Stimulated activated CD8-positive, alpha-beta memory T cell treated with anti-CD3 and anti-CD28 coated beads, Interleukin-15, amount 100 ng/mL, for 24 hours (primary cell): ENCODE data around the gene TBC1D13.
"Not testable (repeated sequence)": the region's sequence is repeated elsewhere in the genome, so short reads cannot be mapped to it uniquely, and the experiment has no call there.

Source experiments
- DNase-seq: peaks from one replicate; pipeline ENCODE4 v3.0.0-alpha.2; 2020; ENCODE audit warnings: low read depth

TBC1D13 gene, protein sequence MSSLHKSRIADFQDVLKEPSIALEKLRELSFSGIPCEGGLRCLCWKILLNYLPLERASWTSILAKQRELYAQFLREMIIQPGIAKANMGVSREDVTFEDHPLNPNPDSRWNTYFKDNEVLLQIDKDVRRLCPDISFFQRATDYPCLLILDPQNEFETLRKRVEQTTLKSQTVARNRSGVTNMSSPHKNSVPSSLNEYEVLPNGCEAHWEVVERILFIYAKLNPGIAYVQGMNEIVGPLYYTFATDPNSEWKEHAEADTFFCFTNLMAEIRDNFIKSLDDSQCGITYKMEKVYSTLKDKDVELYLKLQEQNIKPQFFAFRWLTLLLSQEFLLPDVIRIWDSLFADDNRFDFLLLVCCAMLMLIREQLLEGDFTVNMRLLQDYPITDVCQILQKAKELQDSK

DNA sequence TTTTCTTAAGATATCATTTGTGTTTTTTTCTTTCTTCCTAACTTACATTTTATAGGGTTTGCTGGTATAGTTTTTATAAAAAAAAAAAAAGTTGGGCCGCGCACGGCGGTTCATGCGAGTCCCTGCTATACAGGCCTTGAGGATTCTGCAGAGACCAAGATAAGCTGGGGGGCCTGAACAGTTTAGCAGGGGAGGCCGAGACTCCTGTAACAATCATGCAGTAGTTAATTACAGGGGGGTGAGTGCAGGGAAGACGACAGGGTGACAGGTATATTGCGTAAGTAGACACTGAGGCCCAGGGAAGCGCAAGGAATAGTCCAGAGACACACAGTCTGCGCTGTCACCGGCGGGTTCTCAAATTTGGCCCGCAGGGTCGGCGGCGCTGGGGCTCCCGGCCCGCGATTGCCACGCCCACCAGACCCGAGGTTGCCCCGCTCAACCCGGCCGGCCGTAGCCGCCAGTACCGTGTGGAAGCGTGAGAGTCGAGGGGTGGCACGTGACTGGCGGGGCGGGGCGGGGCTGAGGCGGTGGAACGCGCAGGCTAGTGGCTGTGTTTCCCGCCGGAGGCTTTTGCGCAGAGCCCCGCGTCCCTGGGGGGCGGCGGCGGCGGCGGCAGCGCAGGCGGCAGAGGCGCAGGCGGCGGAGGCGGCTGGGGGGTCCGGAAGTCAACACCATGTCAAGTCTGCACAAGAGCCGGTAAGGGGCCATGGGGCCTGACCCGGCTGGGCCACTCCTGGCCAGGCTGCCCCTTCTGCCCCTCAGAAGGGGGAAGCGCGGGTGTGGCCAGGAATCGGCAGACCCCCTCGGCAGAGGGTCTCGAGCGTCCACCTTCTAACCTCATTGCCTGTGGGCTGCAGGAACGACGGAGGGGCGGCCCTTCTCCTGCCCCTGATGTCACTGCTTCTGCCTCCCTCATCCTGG lies at the start of gene TBC1D13:
Gene TBC1D13 (plus strand): TSS at position 573 of the 921 bp plus-strand sequence. CDS start 101 bp downstream, at position 674.
- DNase-seq, result peak; percentile 82

DNA sequence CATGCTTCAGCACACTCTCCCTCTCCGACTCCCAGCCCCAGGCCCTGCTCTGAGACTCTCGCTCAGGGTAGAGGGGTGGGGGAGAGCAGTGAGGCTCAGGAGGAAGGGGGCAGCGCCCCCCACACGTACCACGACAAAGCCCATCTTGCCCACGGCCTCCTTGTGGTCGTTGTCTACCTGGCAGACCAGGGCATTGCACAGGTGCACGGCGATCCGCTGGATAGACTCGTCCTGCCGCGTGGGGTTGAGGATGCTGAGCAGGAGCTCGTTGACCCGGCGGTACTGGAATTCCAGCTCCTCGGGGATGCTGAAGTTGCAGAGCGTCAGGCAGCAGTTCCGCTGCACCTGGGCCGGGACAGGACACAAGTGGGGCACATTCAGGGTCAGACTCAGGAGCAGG lies 44.7 kb upstream of the TBC1D13 start:
- no peak for DNase-seq

DNA sequence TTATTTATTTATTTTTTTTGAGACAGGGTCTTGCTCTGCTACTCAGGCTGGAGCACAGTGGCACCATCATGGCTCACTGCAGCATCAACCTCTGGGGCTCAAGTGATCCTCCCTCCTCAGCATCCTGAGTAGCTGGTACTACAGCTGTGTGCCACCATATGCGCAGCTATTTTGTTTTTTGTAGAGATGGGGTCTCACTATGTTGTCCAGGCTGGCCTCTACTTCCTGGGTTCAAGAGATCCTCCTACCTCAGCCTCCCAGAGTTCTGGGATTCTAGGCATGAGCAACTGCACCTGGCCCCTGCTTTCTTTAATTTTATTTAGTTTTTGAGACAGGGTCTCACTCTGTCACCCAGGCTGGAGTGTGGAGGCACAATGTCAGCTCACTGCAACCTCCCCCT lies 43.6 kb upstream of the TBC1D13 start:
- no peak for DNase-seq

DNA sequence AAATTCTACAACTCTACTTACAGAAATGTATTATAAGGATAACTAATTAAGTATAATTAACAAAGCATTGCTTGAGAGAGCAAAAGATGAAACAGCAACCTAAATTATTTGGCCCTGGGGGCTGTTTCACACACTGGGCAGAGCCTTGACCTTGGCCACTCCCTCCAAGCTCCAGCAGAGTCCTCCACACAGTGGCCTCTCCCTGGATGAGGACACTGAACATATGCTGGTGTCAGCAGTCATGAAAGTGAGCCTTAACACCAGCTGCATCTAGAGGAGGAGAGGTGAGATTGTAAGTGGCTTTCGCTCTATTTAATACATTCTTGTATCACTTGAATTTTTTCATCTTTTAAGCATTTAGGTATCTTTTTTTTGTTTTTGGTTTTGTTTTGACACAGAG lies 39.8 kb upstream of the TBC1D13 start:
- DNase-seq, result no peak

DNA sequence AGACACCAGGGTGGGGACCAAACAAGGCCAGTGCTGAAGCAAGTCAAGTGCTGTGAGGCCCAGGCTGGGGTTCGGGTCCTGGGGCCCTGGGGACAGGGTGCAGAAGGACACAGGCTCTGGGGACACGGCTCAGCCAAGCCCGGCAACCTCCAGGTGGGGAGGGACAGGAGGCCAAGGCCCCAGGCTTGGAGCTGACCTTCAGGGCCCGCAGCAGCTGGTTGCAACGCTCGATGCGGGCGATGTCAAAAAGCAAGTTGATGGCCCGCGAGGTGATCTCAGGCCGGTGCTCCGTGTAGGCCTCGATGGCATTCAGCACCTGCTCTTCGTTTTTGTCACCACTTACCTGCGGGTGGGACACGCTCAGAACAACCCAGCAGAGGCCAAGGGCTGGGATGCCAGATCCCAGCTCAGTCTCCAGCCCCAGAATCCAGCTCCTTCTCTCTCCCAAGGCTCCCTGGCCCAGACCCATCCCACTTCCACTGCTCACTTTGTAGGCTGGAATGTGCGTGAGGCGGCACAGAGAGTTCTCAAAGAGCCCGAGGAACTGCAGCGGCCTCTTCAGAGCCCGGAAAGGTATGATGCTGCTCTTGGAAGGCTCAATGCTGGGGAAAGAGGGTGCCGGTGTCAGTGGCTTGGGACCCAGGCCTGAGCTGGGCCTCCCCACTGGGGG lies 36.0 kb upstream of the TBC1D13 start:
- DNase-seq, result no peak

DNA sequence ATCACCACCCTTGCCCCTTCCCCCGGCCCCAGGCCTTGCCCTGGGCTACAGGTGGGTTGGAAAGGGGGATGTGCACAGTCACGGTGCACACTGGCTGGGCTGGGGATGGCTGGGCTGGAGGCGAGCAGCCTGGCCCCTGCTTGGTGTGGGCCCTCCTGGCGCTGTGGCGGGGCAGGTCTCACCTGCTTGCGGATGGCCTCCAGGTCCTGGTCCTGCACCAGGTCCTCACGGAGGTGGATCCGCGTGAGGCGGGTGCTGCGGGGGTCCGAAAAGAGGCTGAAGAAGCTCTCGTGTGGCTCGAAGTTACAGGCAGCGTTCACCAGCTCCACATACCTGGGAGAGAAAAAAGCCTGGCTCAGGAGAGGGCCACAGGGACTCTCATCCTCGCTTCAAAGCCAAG lies 33.4 kb upstream of the TBC1D13 start:
- DNase-seq, result no peak

DNA sequence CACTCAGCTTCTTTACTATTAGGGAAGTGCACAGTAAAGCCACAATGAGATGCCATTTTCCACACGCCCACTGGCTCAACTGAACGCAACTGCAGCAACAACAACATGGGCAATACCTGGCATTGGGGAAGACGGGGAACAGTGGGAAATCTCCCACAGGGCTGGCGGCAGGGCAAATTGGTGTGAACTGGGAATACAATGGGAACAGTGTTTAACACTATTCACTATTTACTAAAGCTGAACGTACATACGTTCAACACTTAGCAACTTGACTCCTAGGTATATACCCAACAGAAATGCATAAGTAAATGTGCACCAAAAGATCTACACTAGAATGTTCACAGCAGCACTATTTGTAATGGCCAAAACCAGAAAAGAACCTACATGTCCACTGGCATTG lies 29.5 kb upstream of the TBC1D13 start:
- no peak for DNase-seq

DNA sequence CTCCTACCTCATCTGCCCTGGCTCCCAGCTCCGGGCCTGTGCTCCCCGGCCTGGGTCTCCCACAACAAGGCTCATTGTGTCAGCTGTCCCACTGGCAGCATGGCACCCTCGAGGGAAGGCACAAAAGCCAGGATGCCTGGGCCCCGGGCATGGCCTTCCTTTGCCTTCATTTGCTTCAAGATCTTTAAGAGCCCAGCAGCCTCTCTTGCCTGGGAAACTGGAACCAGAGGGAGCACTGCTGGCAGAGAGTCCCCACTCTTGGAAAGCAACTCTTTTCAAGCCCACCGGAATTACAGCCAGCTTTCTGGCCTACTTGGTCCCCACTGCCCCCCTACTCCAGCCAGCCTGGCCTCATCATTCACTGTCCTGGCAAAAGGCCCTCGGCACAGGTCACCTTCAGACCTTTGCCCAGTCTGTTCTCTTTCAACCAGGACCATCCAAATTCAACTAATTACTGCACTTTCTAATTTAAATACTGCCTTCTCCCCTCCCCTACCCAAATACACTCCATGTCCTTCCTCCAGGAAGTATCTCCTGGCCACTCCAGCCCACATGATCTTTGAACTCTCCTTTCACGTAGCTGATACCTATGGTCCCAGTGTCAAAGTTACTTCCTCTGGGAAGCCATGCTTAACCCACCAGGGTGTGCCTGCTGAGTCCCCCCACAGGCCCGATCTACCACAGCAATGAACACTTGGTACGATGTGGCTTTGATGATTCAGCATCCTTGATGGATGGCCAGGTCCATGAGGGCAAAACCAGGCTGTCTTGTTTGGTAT lies 24.2 kb upstream of the TBC1D13 start:
- no peak for DNase-seq

DNA sequence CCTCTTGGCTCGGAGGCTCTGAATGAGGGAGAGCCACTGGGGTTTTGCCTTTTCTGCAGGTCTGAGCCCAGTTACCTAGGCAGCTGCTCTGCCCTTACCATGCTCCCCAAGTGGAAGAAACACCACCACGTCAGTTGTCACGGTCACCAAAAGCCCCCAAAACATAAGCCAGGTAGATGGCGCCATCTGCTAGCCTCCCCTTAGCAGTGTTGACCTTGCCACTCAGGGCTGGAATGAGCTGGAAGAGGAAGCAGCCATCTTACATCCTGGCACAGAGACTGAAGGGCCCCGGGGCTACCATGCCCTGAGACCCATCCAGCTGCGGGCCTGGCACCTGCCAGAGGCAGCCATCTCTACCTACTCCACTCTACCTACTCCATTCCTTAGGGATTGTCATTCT lies 22.7 kb upstream of the TBC1D13 start:
- no peak for DNase-seq

DNA sequence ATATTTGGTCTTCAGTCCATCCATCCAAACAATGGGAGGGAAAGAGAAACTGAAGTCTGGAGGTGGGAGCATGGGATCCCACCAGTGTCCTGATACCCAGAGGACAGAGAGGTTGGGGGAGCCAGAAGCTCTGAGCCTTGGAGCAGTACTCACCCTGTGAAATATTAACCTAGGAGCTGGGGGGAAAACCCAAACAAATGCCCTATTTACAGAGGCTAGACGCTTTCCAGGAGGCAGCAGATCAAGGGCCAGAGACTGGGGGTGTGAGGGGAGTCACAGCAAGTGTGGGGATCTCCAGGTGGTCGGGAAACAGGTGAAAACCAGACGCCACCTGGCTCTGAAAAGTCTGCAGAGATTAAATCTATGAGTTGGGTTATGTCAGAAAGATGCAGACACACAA lies 21.6 kb upstream of the TBC1D13 start:
- no peak for DNase-seq

DNA sequence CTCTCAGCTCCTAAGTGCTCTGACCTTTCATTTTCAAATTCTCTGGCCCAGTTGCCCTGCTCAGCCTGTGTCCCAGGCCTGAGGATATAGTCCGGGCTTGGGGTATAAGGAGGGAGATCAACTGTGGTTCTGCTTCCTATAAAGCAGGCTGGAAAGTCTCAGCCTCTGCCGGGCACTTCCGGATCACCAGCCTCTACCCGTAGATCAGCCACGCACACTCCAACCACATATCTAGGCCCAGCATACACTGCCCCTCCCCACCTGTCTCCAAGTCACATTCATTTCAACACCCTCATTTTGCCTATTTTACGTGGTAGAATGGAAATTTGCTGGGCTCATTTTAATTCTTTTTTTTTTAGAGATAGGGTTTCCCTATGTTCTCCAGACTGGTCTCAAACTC lies 18.4 kb upstream of the TBC1D13 start:
- DNase-seq, result no peak

DNA sequence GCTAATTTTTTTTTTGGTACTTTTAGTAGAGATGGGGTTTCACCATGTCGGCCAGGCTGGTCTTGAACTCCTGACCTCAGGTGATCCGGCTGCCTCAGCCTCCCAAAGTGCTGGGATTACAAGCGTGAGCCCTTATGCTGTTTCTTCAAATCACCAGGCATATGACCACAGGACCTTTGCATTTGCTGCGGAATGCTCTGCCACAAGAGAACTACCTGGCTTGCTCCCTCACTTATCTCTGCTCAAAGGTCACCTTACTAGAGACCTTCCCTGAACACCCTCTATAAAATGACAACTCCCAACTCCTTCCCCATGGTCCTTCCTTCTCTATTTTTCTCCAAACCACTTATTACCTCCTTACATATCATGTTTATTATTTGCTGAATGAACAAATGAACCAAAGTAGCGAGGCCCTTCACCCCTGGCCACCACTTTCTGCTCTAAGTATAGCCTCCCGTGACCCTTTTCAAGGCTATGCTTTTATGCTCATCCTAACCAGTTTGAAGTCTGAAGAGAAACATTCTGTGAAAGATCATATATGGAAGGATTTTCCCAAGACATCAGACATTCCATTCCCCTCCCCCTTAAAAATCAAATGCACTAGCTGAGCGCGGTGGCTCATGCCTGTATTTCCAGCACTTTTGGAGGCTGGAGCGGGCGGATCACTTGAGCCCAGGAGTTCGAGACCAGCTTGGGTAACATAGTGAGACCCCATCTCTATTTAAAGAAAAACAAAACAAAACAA lies 16.6 kb upstream of the TBC1D13 start:
- no peak for DNase-seq

DNA sequence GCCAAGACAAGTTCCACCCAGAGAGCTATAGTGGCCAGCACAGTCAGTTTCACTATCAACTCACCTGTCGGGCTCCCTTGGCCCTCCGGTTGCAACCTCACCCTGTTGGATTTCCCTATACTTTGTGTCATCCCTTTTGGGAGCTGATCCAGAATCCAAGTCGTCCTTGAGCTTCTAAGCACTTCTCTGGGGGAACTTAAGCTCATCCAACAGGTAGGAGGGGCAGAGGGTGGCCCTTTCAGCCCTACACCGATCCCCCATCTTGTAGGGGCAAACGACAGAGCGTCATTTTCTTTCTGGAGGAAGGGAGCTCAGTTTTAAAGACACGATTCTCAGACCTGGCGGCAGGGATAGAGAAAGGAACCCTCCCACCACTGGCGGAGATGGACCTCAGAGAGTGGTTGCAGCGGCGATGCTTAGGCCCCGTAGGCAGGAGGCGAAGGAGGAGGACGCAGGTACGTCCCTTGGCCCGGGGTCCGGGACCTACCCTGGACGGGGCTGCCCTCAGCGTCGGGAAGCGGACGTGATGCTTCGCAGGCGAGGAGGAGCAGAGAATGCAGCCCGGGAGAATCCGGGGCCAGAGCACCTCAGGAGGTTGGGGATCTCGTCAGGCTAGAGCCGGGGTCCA lies 15.8 kb upstream of the TBC1D13 start:
- no peak for DNase-seq

DNA sequence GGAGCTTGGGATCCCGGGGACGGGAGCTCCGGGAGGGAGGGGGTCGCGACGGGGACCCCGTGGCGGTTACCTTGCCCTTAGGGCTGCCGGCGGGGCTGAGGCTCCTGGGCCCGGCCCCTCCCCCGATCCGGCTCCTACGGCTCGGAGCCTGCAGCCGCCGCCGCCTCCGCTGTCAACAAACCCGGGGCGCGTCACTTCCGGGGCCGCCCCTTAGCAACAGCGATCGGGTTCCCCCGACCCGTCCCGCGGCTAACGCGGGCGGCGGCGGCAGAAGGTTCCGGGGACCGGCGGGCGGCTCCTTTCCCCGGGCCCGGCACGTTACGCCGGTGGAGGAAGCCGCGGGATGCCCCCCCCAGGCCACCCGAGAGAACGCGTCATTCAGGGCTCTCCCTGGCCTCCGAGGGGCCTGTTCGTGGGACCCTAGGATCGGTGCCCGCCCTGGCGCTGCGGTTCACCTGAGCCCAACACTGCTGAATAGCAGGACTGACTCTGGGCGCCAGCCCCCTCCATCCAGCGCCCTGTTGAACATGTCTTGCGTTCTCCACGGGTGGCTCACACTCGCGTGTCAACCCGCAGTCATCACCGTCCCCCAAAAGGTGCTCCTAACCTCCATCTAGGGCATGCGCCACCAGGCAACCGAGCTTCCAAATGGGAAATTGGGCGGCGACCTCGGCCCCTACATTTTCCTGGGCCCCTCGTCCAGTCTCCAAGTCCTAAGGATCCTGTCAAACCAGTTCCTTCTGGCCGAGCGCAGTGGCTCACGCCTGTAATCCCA lies 15.1 kb upstream of the TBC1D13 start, which contains the start of gene ZER1:
Gene ZER1 (minus strand): TSS at position 183 of the 775 bp plus-strand sequence. CDS start 16,362 bp downstream, outside the sequence.
- peak; percentile 95 for DNase-seq

DNA sequence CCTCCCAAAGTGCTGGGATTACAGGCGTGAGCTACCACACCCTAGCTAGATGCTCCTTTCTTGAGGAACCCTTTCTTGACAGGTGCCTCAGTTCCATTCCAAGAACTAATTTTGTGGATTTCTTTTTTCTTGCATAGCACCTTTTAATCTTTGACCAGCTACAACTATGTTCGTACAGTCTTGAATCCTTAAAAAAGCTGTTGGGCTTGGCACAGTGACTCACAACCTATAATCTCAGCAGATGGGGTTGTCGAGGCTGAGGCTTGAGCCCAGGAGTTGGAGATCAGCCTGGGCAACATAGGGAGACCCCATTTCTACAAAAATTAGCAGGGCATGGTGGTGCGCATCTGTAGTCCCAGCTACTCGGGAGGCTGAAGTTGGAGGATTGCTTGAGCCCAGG lies 14.0 kb upstream of the TBC1D13 start:
- no peak for DNase-seq

DNA sequence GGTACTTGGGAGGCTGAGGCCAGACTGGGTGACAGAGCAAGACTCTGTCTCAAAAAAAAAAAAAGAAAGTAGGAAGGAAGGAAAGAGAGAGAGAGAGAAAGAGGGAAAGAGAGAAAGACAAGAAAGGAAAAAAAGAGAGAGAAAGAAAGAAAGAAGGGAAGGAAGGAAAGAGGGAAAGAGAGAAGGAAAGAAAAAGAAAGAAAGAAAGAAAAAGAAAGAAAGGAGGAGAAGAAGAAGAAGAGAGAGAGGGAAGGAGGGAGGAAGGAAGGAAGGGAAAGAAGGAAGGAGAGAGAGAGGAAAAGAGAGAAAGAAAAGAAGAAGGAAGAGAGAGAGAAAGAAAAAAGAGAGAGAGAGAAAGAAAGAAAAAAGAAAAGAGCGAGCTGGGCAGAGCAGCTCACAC lies 12.2 kb upstream of the TBC1D13 start:
- no peak for DNase-seq

DNA sequence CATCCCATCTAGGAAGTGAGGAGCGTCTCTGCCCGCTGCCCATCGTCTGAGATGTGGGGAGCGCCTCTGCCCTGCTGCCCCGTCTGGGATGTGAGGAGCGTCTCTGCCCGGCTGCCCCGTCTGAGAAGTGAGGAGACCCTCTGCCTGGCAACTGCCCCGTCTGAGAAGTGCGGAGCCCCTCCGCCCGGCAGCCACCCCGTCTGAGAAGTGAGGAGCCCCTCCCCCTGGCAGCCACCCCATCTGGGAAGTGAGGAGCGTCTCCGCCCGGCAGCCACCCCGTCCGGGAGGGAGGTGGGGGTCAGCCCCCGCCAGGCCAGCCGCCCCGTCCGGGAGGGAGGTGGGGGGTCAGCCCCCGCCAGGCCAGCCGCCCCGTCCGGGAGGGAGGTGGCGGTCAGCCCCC lies 7.0 kb upstream of the TBC1D13 start:
- not testable (repeated sequence) for DNase-seq

DNA sequence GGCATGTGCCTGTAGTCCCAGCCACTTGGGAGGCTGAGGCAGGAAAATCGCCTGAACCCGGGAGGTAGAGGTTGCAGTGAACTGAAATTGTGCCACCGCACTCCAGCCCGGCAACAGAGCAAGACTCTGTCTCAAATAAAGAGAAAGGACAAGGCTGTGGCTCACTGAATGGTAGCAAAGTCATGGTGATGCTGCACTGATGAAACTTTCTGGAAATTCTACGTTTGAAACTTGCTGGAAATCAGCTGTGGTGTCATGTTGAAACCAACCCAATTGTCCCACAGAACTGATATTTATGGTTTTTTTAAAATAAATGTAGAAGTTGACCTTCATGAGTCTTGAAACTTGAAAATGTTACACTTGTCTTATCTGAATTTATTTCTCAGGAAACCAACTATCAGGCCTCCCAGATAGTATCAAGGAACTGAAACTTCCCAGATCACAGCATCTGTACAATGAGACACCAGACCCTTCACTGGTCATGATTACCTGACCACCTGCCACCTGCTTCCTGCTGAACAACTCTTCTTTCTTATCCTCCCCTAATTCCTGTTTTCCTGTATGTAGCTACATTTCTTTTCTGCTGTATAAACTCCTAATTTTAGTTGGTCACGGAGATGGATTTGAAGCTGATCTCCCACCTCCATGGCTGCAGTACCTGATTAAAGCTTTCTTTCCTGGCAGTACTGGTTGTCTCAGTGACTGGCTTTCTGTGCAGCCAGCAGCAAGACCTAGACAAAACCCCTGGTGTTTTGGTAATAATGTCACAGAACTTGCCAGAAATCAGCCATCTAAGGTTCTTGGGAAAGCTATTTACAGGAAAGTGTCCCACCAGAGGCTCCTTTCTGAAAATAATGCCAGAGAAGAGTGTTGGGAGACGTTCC lies 5.6 kb upstream of the TBC1D13 start:
- no peak for DNase-seq

DNA sequence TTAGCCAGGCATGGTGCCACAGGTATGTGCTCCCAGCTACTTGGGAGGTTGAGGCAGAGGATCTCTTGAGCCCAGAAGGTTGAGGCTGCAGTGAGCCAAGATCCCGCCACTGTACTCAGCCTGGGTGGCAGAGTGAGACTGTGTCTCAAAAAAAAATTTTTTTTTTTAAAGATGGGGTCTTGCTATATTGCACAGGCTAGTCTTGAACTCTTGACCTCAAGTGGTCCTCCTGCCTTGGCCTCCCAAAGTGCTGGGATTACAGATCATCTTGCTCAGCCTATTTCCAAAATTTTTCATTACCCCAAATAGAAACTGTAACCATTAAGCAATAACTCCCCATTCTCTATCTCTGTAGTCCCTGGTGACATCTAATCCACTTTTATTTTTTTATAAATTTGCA lies 4.4 kb upstream of the TBC1D13 start:
- DNase-seq, result no peak
